Epithelial cell of proximal tubule (primary cell): Measurements from ENCODE around the gene ABCC12. TPM values are rescaled to one million over a fixed set of nuclear protein-coding genes. Genes with fewer than 3 reads are reported as not detected.
A peak's percentile ranks its signal among the peaks of the same experiment; 100 is the strongest.

Experiments used
- DNase-seq: peaks from one replicate; pipeline ENCODE4 v3.0.0-alpha.2; 2011; ENCODE audit warnings: low read depth
- H3K4me3 ChIP-seq: 2 replicates; pipeline ENCODE4 v1.5.1; 2011; ENCODE audit warnings: low read depth, mild to moderate bottlenecking, low read length
- total RNA-seq: library from RNA; depleted of rRNA; stranded (reverse); fragments of >200 nt; gene quantifications from 2 replicates; pipeline ENCODE4 v1.2.3, GENCODE V29; 2015
- TF ChIP-seq, protein P1 (sequence below): conservative IDR thresholded peaks from 2 replicates; pipeline ENCODE4 v1.5.1; 2012; ENCODE audit warnings: low read depth, mild to moderate bottlenecking, low read length

Gene ABCC12
- total RNA-seq: not detected in 2 replicates

DNA sequence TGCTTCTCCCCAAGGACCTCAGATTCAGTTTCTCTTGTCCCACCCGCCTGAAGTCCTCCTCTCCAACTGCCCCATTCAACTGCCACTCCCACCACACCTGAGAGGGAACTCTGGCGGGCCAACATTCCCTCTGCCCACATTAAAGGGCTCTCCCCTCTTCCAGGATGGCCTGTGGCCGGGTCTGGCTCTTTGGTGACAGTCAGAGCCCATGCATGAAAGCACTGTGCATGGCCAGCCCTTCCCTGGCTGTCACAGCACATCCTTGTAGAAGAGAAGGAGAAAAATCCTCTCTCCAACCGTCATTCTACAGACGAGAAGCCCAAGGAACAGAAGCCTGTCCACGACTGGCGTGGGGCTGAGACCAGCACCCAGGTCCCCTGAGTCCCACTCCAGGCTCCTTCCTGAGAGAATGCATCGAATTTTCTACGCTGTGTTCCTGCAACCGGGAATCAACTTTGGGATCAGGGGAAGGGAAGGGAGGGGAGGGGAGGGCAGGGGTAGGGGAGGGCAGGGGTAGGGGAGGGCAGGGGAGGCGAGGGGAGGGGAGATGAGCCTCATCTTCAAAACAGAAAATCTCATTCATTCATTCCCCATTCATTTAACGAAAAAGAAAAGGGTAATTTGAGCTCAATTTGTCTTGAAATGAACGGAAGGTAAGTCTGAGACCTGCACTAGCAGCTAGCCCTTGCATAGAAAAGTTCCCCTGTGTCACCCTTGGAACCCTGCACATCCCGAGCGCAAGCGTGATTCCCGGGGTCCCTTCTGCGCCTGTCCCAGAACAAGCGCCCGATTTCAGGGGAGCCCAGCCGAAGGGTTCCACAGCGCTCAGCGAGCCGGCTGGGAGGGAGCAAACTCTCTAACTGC lies at the start of gene ABCC12:
Gene ABCC12 (minus strand): TSS at position 68 of the 864 bp plus-strand sequence. CDS start 9,569 bp downstream, outside the sequence.
- no peak for DNase-seq
- TF ChIP-seq, protein P1, sequence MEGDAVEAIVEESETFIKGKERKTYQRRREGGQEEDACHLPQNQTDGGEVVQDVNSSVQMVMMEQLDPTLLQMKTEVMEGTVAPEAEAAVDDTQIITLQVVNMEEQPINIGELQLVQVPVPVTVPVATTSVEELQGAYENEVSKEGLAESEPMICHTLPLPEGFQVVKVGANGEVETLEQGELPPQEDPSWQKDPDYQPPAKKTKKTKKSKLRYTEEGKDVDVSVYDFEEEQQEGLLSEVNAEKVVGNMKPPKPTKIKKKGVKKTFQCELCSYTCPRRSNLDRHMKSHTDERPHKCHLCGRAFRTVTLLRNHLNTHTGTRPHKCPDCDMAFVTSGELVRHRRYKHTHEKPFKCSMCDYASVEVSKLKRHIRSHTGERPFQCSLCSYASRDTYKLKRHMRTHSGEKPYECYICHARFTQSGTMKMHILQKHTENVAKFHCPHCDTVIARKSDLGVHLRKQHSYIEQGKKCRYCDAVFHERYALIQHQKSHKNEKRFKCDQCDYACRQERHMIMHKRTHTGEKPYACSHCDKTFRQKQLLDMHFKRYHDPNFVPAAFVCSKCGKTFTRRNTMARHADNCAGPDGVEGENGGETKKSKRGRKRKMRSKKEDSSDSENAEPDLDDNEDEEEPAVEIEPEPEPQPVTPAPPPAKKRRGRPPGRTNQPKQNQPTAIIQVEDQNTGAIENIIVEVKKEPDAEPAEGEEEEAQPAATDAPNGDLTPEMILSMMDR: no peak
- H3K4me3 ChIP-seq: no peak within 1 kb of the TSS

DNA sequence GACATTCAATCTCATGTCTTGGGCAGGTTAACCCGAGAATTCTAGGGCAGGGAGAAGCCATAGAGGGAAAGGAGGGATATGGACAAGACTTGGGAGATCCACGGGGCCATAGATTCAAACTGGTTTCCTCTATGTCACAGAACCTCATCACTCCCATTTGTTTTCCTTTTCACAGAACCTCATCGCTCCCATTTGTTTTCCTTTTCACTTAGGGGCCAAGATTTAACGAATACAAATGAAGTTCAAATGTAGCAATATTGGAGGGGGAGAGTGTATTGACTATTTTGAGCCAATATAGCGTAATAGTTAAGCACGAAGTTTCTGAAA lies 49.0 kb upstream of the ABCC12 start:
- TF ChIP-seq, protein P1: no peak
- DNase-seq: no peak
- no peak overlapping the region for H3K4me3 ChIP-seq

DNA sequence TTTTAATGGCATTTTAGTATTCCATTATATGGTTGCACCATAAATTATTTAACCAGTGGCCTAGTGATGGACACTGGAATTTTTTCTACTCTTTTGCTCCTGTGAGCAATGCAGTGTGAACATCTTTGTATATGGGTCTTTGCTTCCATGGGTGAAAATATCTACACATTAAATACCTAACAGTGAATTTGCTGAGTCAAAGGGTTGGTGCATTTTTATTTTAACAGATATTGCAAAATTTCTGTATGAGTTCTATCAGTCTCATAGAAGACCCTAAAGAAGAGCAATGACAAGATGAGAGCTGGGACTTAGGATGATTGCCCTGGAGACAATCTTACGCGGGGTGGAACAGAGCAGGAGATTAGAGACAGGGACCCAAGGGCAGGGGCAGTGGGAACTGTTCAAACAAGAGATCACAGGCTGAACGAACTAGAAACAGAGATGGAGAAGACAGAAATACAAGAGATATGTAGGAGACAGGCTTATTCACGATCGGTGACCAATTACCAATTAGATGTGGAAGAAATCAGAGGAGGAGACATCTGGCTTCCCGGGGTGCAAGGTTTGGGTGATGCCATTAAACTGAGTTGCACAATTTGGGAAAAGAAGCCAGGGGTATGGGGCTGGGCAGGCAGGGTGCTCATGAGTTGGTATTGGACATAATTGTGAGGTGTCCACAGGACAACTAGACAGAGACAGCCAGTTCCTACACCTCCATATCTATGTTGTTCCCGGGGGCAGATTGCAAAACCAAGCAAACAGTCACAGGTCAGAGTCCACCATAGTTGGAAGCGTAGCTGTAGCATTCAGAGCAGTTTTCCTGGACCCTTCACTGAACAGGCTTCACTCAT lies 48.4 kb upstream of the ABCC12 start:
- TF ChIP-seq, protein P1: no peak
- H3K4me3 ChIP-seq: no peak overlapping the region
- peak; percentile 15 for DNase-seq

DNA sequence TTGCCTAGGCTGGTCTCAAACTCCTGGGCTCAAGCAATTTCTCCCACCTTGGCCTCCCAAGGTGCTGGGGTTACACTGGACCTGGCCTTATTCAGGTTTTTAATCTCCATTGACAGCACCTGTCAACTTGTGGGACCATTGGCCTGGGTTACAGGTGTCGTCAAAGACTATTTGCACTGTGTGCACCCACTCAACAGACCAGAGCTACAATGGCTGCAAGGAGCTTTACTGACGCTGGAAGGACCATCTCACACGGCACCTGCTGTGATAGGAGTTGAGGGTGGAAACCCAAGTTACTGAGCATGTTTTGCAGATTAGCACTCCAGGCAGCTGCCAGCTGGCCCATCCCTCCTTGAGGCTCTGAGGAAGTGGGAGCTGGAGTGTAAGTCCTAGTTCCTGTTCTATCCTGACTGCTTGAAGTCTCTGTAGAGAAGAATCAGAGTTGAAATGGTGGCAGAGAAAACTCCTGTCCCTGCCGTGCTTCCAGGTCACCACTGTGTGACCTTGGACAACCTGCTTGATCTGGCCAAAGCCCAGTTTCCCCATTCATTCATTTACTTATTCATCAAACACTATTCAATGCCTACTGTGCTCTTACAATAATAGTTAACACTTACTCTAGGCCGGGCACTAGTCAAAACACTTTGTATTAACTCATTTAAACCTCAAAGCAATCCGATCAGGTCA lies 45.9 kb upstream of the ABCC12 start:
- no peak for DNase-seq
- no peak overlapping the region for H3K4me3 ChIP-seq
- TF ChIP-seq, protein P1: no peak

DNA sequence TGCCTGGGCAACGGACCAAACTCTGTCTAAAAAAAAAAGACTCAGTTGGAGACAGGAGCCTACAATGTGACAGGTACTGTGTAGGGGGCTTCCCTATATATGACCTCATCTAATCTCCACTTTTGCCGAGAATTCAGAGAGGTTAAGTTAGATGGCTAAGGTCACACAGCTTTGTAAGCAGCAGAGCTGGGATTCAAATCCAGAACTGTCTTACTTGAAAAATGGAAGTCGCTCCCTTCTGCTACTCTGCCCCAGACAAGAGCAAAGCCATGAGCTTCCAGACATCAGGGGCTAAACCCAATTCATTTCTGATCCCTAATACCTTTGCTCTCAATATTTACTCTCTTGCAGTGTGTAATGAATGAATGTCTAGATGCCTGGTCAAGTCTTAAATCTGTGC lies 41.5 kb upstream of the ABCC12 start:
- DNase-seq: no peak
- H3K4me3 ChIP-seq: no peak overlapping the region
- TF ChIP-seq, protein P1: no peak

DNA sequence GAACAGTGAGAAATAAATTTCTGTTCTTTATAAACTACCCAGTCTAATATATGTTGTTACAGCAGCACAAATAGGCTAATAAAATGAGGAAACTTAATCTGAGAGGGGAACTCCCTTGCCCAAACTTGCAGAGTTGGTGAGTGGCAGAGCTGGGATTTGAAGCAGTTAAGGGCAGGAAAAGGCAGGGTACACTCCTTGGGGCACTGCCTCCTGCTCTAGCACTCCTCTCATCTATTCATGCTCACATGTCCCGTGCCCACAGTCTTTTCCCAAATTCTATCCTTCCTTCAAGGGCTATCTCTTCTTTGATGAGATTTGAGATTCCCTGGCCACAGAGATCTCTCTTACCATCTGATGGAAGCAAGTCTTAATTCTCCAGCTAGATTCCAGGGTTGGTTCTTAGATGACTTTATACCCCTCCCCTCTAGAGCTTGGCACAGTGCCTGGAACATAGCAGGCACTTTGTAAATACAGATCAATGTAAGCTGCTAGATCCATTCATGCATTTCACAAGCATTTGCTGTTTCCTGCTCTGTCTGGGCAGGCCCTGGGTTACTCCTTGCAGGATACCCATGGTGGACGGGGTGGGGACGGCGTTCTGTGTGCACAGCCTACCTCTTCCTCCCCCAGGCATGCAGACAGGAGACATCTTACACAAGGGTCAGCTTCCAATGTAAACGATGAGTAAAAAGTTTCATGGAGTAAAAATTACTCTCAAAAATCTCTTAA lies 39.2 kb upstream of the ABCC12 start:
- H3K4me3 ChIP-seq: no peak overlapping the region
- peak; percentile 29 for DNase-seq
- TF ChIP-seq, protein P1: no peak
